Neural progenitor cell (in vitro differentiated cells): ENCODE results near the gene STX1B.

ENCODE experiments used
- CTCF ChIP-seq: fragments of 200-600 bp; sonication (generic); IDR thresholded peaks from 2 replicates; pipeline ENCODE4 v1.5.1; 2017; ENCODE audit warnings: antibody characterized with exemption, mild to moderate bottlenecking
- EZH2 ChIP-seq: fragments of 200-600 bp; sonication (generic); IDR thresholded peaks from 2 replicates; pipeline ENCODE4 v1.6.1; 2017; ENCODE audit warnings: antibody characterized with exemption, mild to moderate bottlenecking, moderate library complexity

GRCh38 chr16:30996985-30997724, 13.3 kb downstream of the STX1B start:
- TF ChIP-seq EZH2 = peak; percentile 47
- TF ChIP-seq CTCF = no peak
